Liver (tissue), 9 donors: ENCODE measurements around the gene ANXA11. TPM values are rescaled to one million over a fixed set of nuclear protein-coding genes. Genes with fewer than 3 reads are reported as not detected.

ENCODE experiments used
- DNase-seq: peaks from one replicate; pipeline ENCODE4 v3.0.0-alpha.2; 2017; ENCODE audit warnings: low spot score
- H3K27ac ChIP-seq, 2 donors: one replicate each; pipeline ENCODE4 v1.7.0; 2013; ENCODE audit warnings: inconsistent platforms in 2 of 2, low read length in 2 of 2, control low read depth in 1 of 2, low read depth in 1 of 2, mild to moderate bottlenecking in 1 of 2
- H3K27me3 ChIP-seq, 4 donors: one replicate each; pipeline versions ENCODE4 v1.6.1 to v1.7.0; 2013; ENCODE audit warnings: low read length in 3 of 4, inconsistent platforms in 1 of 4, mild to moderate bottlenecking in 1 of 4, moderate library complexity in 1 of 4; ENCODE audit not compliant: control insufficient read depth in 4 of 4, insufficient read depth in 4 of 4
- H3K36me3 ChIP-seq, 4 donors: one replicate each; pipeline versions ENCODE4 v1.6.1 to v1.7.0; 2013; ENCODE audit warnings: low read length in 3 of 4, mild to moderate bottlenecking in 3 of 4, low read depth in 1 of 4, moderate library complexity in 1 of 4; ENCODE audit not compliant: control insufficient read depth in 4 of 4, insufficient read depth in 3 of 4
- H3K4me1 ChIP-seq, 4 donors: one replicate each; pipeline versions ENCODE4 v1.6.1 to v1.7.0; 2013; ENCODE audit warnings: low read length in 3 of 4, mild to moderate bottlenecking in 3 of 4, moderate library complexity in 1 of 4; ENCODE audit not compliant: control insufficient read depth in 4 of 4, insufficient read depth in 4 of 4
- H3K4me3 ChIP-seq, 3 donors: one replicate each; pipeline versions ENCODE4 v1.6.1 to v1.7.0; 2013; ENCODE audit warnings: low read length in 3 of 3, control low read depth in 1 of 3, low read depth in 1 of 3, mild to moderate bottlenecking in 1 of 3
- H3K9ac ChIP-seq, 2 donors: one replicate each; pipeline ENCODE4 v1.7.0; 2013; ENCODE audit warnings: low read length in 2 of 2, mild to moderate bottlenecking in 2 of 2, moderate library complexity in 2 of 2, control low read depth in 1 of 2, low read depth in 1 of 2
- H3K9me3 ChIP-seq, 4 donors: one replicate each; pipeline versions ENCODE4 v1.6.1 to v1.7.0; 2013; ENCODE audit warnings: low read length in 3 of 4; ENCODE audit not compliant: control insufficient read depth in 4 of 4
- ATF3 ChIP-seq: IDR thresholded peaks from 2 replicates; pipeline ENCODE4 v1.6.1; 2016; ENCODE audit warnings: antibody characterized with exemption
- CTCF ChIP-seq: fragments of 150-350 bp; IDR thresholded peaks from 2 replicates; pipeline ENCODE4 v1.5.1; 2017; ENCODE audit warnings: improper control_type of control experiment, low read depth, low read length; ENCODE audit not compliant: missing input control
- EGR1 ChIP-seq, 2 donors: IDR thresholded peaks; 2 replicates each; pipeline ENCODE4 v1.6.1; 2016 to 2018; ENCODE audit warnings: antibody characterized with exemption in 2 of 2, low read depth in 2 of 2
- FOXA1 ChIP-seq: IDR thresholded peaks from 2 replicates; pipeline ENCODE4 v1.6.1; 2016; ENCODE audit warnings: antibody characterized with exemption
- GABPA ChIP-seq, 2 donors: IDR thresholded peaks in 1 of 2; conservative IDR thresholded peaks in 1 of 2; 2 replicates each; pipeline ENCODE4 v1.6.1; 2016; ENCODE audit warnings: antibody characterized with exemption in 2 of 2, mild to moderate bottlenecking in 1 of 2, moderate library complexity in 1 of 2
- HNF4A ChIP-seq, 2 donors: conservative IDR thresholded peaks; 2 replicates each; pipeline ENCODE4 v1.6.1; 2016; ENCODE audit warnings: antibody characterized with exemption in 2 of 2, mild to moderate bottlenecking in 2 of 2
- HNF4G ChIP-seq: IDR thresholded peaks from 2 replicates; pipeline ENCODE4 v1.6.1; 2016; ENCODE audit warnings: antibody characterized with exemption
- JUND ChIP-seq, 2 donors: IDR thresholded peaks; 2 replicates each; pipeline ENCODE4 v1.6.1; 2016; ENCODE audit warnings: antibody characterized with exemption in 2 of 2
- NR2F2 ChIP-seq: IDR thresholded peaks from 2 replicates; pipeline ENCODE4 v1.6.1; 2016; ENCODE audit warnings: antibody characterized with exemption
- RAD21 ChIP-seq, 2 donors: IDR thresholded peaks; 2 replicates each; pipeline ENCODE4 v1.6.1; 2016; ENCODE audit warnings: antibody characterized with exemption in 2 of 2, mild to moderate bottlenecking in 2 of 2
- REST ChIP-seq: IDR thresholded peaks from 2 replicates; pipeline ENCODE4 v1.6.1; 2016; ENCODE audit warnings: antibody characterized with exemption, mild to moderate bottlenecking
- RXRA ChIP-seq, 2 donors: IDR thresholded peaks; 2 replicates each; pipeline ENCODE4 v1.6.1; 2017 to 2018; ENCODE audit warnings: antibody characterized with exemption in 2 of 2, mild to moderate bottlenecking in 1 of 2
- SP1 ChIP-seq: IDR thresholded peaks from 2 replicates; pipeline ENCODE4 v1.6.1; 2018; ENCODE audit warnings: antibody characterized with exemption, mild to moderate bottlenecking
- TAF1 ChIP-seq: conservative IDR thresholded peaks from 2 replicates; pipeline ENCODE4 v1.6.1; 2016; ENCODE audit warnings: antibody characterized with exemption, mild to moderate bottlenecking
- YY1 ChIP-seq: IDR thresholded peaks from 2 replicates; pipeline ENCODE4 v1.6.1; 2016; ENCODE audit warnings: antibody characterized with exemption, mild to moderate bottlenecking
- ZBTB33 ChIP-seq: IDR thresholded peaks from 2 replicates; pipeline ENCODE4 v1.6.1; 2016; ENCODE audit warnings: antibody characterized with exemption
- WGBS: extraction: QIAGEN DNeasy Blood & Tissue Kit; methylation state at CpG from one replicate; pipeline ENCODE4 v1.1.7; 2013; 5-methylcytosine and 5-hydroxymethylcytosine counted together
- polyA plus RNA-seq, 2 donors: library from polyadenylated mRNA; stranded (reverse) in 1 of 2; unstranded in 1 of 2; fragments of 200-250 nt in 1 of 2; fragments of >200 nt in 1 of 2; fragmentation: Nextera tagmentation in 1 of 2; extraction: Ambion mirVana in 1 of 2; gene quantifications; one replicate each; pipeline versions ENCODE4 v1.2.1 to v1.2.3, GENCODE V29; 2013 to 2015
- total RNA-seq, 2 donors: library from RNA; depleted of rRNA; stranded (reverse); fragments of >200 nt; gene quantifications; one replicate each; pipeline ENCODE4 v1.2.3, GENCODE V29; 2014
- donor health status: healthy.
- donor health status: healthy.
- donor health status: healthy.
- donor health status: healthy.
- donor health status: healthy.

ANXA11 gene
- total and polyA plus RNA-seq, 4 donors = 14.0 to 40.4 (median 24.8) TPM

GRCh38 chr10:80182986-80183385 is 22.4 kb downstream of the ANXA11 start:
- TF ChIP-seq RXRA (IDR thresholded peaks at IDR 0.05) (no peak), HNF4A (conservative IDR thresholded peaks at IDR 0.05) (no peak), RAD21 (IDR thresholded peaks at IDR 0.05) (no peak), NR2F2 (no peak), SP1 (no peak), EGR1 (IDR thresholded peaks at IDR 0.05; ENCODE audit: low read depth in 2 of 2) (no peak), TAF1 (no peak), FOXA1 (no peak), GABPA (IDR thresholded peaks at IDR 0.05 in 1 of 2, conservative IDR thresholded peaks at IDR 0.05 in 1 of 2) (no peak), CTCF (no peak), REST (no peak), YY1 (no peak), ZBTB33 (no peak), JUND (IDR thresholded peaks at IDR 0.05) (no peak)
- no peak overlapping the region for H3K4me3 ChIP-seq
- DNase-seq = no peak
- H3K36me3 ChIP-seq = no peaks in the 10 kb centered on the region
- 88% methylated on average over 6 of the region's 6 CpGs for WGBS
- H3K27me3 ChIP-seq = no peaks in the 10 kb centered on the region
- peaks cover 1 to 4% (median 3%) of the 10 kb centered on the region in 4 donors for H3K4me1 ChIP-seq
- H3K9me3 ChIP-seq = no peaks in the 10 kb centered on the region
- no peak overlapping the region for H3K9ac ChIP-seq
- H3K27ac ChIP-seq = no peak overlapping the region

GRCh38 chr10:80177781-80178636 is 27.3 kb downstream of the ANXA11 start:
- Histone ChIP-seq H3K4me3 (no peak overlapping the region), H3K27ac (no peak overlapping the region), H3K4me1 (no peaks in the 10 kb centered on the region), H3K9ac (no peak overlapping the region), H3K9me3 (no peaks in the 10 kb centered on the region), H3K36me3 (no peaks in the 10 kb centered on the region), H3K27me3 (no peaks in the 10 kb centered on the region)
- no peak for TF ChIP-seq HNF4G
- no peak for TF ChIP-seq YY1
- TF ChIP-seq ATF3 = no peak
- no peak for TF ChIP-seq ZBTB33
- no peak for DNase-seq
- 93% methylated on average over 12 of the region's 12 CpGs for WGBS
